Activated CD8-positive, alpha-beta memory T cell treated with anti-CD3 and anti-CD28 coated beads for 4 hours (primary cell): Measurements from ENCODE around the gene TSC22D1.
"Not testable (repeated sequence)": the region's sequence is repeated elsewhere in the genome, so short reads cannot be mapped to it uniquely, and the experiment has no call there.

Experiments used
- DNase-seq, 2 donors: peaks; one replicate each; pipeline ENCODE4 v3.0.0-alpha.2; 2020; ENCODE audit warnings: low read depth in 2 of 2

Gene TSC22D1

DNA sequence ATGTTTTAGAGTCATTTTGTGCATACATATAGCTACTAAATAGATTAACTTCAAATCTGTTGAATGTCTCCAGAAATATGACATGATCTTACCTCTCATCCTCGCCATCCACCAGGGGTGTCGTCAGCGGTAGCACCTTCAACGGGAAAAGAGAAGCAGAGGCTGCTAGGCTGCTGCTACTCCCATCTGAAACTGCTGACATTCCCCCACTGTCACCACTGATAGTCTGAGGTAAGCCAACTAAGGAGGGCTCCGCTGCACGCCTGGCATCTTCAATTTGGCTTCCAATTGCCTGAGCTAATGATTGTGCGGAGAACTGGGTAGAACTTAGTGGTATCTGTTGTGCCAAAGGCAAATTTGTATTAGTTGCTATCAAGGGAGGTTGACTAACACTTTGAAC is 3.1 kb downstream of the TSC22D1 start:
- no peak for DNase-seq

DNA sequence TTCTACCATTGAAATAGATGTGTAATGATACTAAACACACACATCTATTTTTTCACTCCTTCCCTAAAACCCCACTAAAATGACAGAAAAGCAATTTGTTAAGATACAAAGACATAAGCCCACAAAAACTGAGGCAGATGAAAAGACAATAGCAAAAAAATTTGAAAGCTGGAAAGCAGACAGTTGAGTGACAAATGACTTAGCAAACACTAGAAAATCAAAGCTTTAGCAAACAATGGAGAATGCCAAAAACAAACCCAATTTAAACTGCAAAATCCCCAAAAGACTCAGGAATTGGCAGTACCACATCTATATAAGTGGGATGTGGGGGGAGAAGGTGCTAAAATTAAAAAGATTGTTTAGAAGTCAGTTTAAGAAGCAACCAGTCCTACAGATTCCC is 9.5 kb downstream of the TSC22D1 start:
- no peak for DNase-seq

- no peak for DNase-seq
These were observed 10.2 kb downstream of the TSC22D1 start for GRCh38 chr13:44565881-44566280.

- DNase-seq = no peak
These were observed 11.2 kb downstream of the TSC22D1 start for GRCh38 chr13:44564936-44565335.

DNA sequence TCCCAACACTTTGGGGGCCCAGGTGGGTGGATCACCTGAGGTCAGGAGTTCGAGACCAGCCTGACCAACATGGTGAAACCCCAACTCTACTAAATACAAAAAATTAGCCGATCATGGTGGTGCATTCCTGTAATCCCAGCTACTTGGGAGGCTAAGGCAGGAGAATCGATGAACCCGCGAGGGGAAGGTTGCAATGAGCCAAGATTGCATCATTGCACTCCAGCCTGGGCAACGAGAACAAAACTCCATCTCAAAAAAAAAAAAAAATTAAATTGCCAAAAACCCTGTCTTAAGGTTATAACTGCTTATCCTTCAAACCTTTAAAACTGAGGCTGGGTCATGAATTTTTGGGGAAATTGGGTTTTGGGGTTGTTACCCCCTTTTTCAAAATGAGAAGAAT is 13.3 kb downstream of the TSC22D1 start:
- not testable (repeated sequence) for DNase-seq

DNA sequence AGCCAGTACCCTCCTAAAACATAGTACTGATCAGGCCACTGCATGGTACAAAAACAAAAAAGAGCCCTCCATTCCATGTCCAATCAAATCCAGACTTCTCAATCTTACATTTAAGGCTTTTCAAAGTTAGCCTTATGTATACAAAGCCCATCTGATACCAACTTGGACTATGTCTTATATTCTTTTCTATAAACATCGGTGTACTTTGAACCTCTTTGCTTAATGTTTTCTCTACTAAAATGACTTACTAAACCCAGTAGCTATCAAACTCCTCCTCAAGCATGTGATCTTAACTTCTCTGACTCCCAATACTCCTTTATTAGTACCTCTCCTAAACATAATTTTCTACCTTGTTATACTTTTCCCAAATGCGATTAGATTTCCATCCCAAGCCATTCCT is 14.8 kb downstream of the TSC22D1 start:
- DNase-seq = no peak

DNA sequence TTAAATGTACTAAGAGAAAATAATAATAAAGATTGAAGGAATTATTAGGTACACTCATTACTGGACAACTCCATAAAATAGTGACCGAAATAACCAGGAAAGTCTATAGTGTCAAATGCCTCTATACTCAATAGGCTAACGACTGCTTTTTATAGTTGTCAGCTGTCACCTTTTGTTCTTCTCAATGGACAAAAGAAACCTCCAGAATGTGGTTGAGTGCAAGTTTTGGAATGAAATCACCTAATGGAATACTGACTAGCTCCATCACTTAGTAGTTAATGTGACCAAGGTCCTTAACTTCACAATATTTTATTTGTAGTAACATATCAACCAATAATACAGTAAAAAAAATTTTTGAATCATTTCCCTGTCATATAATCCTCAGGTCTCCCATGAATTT is 18.1 kb downstream of the TSC22D1 start:
- no peak for DNase-seq

DNA sequence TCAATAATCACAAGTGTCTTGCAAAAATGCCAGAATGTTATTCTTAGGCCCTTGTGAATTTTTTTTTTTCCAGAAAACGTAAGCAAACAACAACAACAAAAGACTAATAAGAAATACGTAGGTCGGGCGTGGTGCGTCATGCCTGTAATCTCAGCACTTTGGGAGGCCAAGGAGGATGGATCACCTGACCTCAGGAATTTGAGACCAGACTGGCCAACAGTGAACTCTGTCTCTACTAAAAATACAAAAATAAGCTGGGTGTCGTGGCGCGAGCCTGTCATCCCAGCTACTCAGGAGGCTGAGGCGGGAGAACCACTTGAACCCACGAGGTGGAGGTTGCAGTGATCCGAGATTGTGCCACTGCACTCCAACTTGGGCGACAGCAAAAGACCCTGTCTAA is 20.9 kb downstream of the TSC22D1 start:
- DNase-seq = no peak

- DNase-seq = no peak
These were observed 26.7 kb downstream of the TSC22D1 start for GRCh38 chr13:44549476-44549875.

DNA sequence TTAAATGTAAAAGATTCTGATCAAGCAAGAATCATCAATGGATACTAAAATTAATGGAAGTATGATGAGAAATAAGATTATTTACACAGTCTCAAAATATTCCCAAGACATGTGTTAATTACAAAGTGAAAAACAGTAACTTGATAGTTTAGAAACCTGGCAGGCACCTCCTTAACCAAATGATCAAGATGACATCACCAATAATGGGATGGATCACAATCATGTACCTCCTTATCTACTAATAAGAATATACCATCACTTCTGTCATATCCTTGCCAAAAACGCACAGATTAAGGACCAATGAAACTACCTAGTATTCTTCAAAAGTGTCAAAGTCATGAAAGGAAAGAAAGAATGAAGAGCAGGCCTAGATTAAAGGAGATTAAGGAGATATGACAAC is 30.0 kb downstream of the TSC22D1 start:
- no peak for DNase-seq

- no peak for DNase-seq
These were observed 32.8 kb downstream of the TSC22D1 start for GRCh38 chr13:44543369-44543768.

- no peak for DNase-seq
These were observed 33.8 kb downstream of the TSC22D1 start for GRCh38 chr13:44542361-44542760.

DNA sequence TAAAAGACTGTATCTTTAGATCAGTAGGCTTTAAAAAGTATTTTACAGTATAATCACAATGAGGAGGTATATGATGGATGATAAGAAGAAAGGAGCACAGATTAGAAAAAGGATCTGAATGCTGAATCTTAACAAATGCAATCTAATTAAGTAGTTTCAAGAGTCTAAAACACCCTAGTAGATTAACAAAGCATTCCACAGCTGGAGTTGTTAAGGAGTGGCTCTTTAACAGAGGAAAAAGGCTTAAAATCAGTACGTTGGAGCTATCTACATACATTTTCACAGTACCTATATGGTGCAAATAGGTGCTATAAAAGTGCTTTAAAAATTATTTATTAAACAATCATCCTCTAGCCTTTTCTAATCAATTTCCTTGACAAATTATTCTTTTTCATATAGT is 34.5 kb downstream of the TSC22D1 start:
- no peak for DNase-seq

- no peak for DNase-seq
These were observed 35.2 kb downstream of the TSC22D1 start for GRCh38 chr13:44540761-44541434.

GRCh38 chr13:44537248-44537647 is 38.9 kb downstream of the TSC22D1 start:
- no peak for DNase-seq

- no peak for DNase-seq
These were observed 52.7 kb downstream of the TSC22D1 start for GRCh38 chr13:44523146-44524015.

DNA sequence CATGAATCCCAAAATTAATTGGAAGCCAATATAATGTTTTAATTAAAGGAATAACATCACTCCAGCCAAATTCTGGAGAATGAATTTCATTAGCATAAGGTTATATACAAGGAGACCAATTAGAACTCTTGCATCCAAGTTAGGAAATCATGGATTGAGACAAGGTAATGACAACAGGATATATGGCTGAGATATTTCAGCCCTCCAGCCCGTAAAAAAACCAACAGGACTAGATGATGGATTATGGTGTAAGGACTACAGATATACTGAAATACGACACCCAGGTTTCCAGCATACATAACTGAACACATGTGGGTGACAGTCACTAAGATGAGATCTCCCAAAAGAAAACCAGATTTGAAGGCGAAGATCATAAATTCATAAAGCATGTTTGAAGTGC is 56.5 kb downstream of the TSC22D1 start:
- no peak for DNase-seq

DNA sequence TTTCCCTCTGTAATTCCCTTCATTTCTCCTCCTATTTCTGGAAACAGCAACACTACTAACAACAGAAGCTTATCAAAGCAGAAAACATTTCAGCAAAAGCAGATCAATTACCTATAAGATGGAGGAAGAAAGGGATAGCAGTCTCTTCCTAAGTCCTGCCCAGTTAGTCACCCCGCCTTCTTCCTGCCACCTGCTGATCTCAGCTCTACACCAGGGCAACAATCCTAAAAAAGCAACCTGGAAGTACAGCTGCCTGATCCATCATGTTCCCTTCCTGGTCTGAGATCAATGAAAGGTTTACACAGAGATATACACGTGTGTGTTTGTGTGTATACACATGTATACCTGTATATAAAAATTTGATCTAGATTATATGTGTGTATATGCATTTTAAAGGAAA is 59.4 kb downstream of the TSC22D1 start:
- DNase-seq = no peak

DNA sequence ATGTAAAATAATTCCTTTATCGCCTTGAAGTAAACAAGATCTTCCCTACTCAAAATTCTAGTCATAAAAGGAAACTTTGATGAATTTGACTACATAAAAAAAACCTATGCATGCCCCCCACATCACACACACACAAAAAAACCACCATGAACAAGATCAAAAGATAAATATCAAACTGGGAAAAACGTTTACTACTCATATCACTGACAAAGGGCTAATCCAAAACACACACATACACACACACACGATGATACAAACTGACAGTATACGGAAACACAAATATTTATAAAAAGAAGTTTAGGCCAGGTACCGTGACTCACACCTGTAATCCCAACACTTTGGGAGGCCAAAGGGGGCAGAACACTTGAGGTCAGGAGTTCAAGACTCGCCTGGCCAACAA is 61.9 kb downstream of the TSC22D1 start:
- DNase-seq = no peak

GRCh38 chr13:44509853-44510252 is 66.3 kb downstream of the TSC22D1 start:
- not testable (repeated sequence) for DNase-seq

DNA sequence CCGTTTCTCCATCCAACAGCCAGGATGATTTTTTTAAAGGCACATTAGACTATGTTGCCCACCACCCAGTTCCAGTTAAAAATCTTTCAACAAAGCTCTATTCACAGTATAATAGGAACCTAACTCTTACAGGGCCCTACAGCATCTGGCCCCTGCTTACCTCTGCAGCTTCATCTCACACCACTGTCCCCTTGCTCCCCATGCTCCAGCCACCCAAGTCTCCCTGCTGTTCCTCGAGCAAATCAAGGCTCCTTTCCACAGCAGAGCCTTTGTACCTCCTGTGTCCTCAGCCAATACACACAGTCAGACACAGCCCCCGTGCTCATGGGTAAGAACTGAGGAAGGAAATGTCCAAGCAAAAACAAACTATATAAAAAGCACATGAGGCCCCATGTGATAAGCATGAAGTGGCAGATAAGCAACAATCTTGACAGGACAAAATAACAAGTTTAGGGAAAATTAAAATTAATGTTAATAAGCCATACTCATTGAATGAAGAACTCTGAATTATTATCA is 67.5 kb downstream of the TSC22D1 start:
- DNase-seq = no peak

DNA sequence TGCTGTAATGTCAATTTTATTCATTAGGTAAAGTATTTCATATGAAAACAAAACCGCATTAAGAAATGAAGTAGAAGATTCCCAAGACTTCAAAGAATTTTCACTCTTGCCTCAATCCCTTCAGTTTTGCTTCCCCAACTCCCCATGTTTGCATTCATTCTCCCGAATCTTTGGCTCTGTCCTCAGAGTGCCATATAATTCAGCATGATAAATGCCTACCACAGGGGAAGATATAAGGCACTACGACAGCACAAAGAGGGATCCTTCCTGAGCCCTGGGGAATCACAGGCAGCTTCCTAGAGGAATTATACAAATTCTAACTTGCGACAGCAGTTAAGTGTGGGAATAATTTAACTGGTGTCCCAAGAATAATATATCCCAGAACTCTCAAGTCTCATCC is 68.5 kb downstream of the TSC22D1 start:
- no peak for DNase-seq

- no peak for DNase-seq
These were observed 69.4 kb downstream of the TSC22D1 start for GRCh38 chr13:44506719-44507118.
